ENCODE data around the gene PRSS57. TPM values are rescaled to one million over a fixed set of nuclear protein-coding genes. Genes with fewer than 3 reads are reported as not detected.

The PRSS57 gene
- total and polyA plus RNA-seq, 2 of the 4 experiments (the other 2 are of a cell fraction), result not detected

DNA sequence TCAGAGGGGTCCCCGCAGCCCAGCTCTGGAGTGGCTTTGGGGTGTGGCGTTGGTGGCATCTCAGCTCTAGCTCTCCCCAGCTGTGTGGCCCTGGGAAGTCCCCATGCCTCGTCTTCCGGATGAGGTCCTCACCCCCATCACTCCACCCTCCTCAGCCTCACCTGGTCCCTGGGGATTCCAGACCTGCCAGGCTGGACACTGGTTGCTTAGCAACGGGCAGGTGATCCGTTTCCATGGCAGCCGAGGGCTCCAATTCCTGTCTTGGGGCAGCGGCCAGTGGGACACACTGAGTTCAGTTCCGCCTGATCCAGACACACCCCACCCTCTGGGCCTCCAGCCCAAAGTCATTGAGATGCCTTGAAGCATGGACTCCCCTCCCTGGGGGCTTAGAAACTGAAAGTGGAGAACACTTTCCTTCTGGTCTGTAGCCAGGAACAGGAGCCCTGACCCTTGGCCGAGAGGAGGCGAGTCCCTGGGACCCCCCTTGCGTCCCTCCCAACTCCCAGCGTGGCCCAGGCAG lies 48.0 kb upstream of the PRSS57 start:
- peaks cover 6% of the 10 kb centered on the region; the same call in 1 of the 2 replicates for H3K36me3 ChIP-seq (ENCODE audit: control insufficient read depth, insufficient read depth, low read length)
- POLR2A ChIA-PET (ENCODE audit: unreplicated experiment), result no interaction called here
- no peaks in the 10 kb centered on the region for H3K79me1 ChIP-seq (ENCODE audit: low read depth in 1 of 2, low read length in 2 of 2)
- no CpG with 5 or more reads among the region's 13 CpGs for WGBS, 2 experiments (ENCODE audit: extremely low coverage in 2 of 2, insufficient read length in 1 of 2)
- H4K91ac ChIP-seq (ENCODE audit: insufficient read depth, low read depth, low read length), result no peak overlapping the region
- H3K56ac ChIP-seq (ENCODE audit: extremely low read depth, insufficient read depth, low read length), result no peak overlapping the region
- H4K20me1 ChIP-seq (ENCODE audit: insufficient read depth, low read length), result no peaks in the 10 kb centered on the region
- H3K9ac ChIP-seq (ENCODE audit: low read depth, low read length), result no peak overlapping the region
- in situ Hi-C loops (cut with MboI; ENCODE audit: low sequenced_read_pairs), result no loop called here
- H3K4me2 ChIP-seq (ENCODE audit: low read depth, low read length), result no peak overlapping the region
- H2BK15ac ChIP-seq (ENCODE audit: low read depth, low read length), result no peak overlapping the region
- intact Hi-C loops (cut with micrococcal nuclease), result no loop called here
- no peaks in the 10 kb centered on the region for H3K27me3 ChIP-seq (ENCODE audit: control insufficient read depth, insufficient read depth, low read length)
- no peak for DNase-seq
- TF ChIP-seq CHD1 (IDR thresholded peaks at IDR 0.05; ENCODE audit: low read depth, low read length) (no peak), CEBPB (IDR thresholded peaks at IDR 0.05; ENCODE audit: low read depth, low read length) (no peak), RCOR1 (IDR thresholded peaks at IDR 0.05; ENCODE audit: insufficient replicate concordance, low read length) (no peak), POLR2A (IDR thresholded peaks at IDR 0.05; ENCODE audit: low read depth, low read length) (no peak), NFE2L2 (IDR thresholded peaks at IDR 0.05; ENCODE audit: low read depth, low read length) (no peak), SMC3 (IDR thresholded peaks at IDR 0.05; ENCODE audit: low read depth, low read length) (no peak)
- H3K9me3 ChIP-seq (ENCODE audit: control insufficient read depth, insufficient read depth, low read length), result peaks cover 30% of the 10 kb centered on the region
- no peak overlapping the region for H3K18ac ChIP-seq (ENCODE audit: low read depth, low read length)
- no peak overlapping the region for H3K23ac ChIP-seq (ENCODE audit: low read depth, low read length)
- no peak overlapping the region for H4K8ac ChIP-seq (ENCODE audit: low read depth in 2 of 2, low read length in 2 of 2)
- H3K4me3 ChIP-seq (ENCODE audit: insufficient read depth, low read depth, low read length), result no peak overlapping the region
- no TSS peak for BruUV-seq (replicated peaks)
- CTCF ChIA-PET, result no interaction called here
- no peak overlapping the region for H3K27ac ChIP-seq (ENCODE audit: insufficient read depth, low read length)
- H2AK9ac ChIP-seq (replicated peaks; ENCODE audit: low read depth, low read length, poor library complexity), result no peak overlapping the region
- H3K4ac ChIP-seq (ENCODE audit: low read depth, low read length), result no peak overlapping the region
- H2BK20ac ChIP-seq (ENCODE audit: low read depth, low read length), result no peak overlapping the region
- no peak overlapping the region for H4K5ac ChIP-seq (ENCODE audit: low read depth, low read length)
- H3K4me1 ChIP-seq (ENCODE audit: control insufficient read depth, insufficient read depth, low read length), result no peaks in the 10 kb centered on the region
- H2AFZ ChIP-seq (replicated peaks; ENCODE audit: low read length, poor library complexity), result no peak overlapping the region
- no peak overlapping the region for H2AK5ac ChIP-seq (ENCODE audit: low read depth, low read length)
- H3K14ac ChIP-seq (replicated peaks; ENCODE audit: low read depth, low read length), result no peak overlapping the region
- dilution Hi-C loops (cut with HindIII; ENCODE audit: low sequenced_read_pairs, unreplicated experiment), result no loop called here
- H2BK120ac ChIP-seq (ENCODE audit: low read depth, low read length), result no peak overlapping the region
- H3K9me1 ChIP-seq (ENCODE audit: insufficient read depth, low read length), result no peaks in the 10 kb centered on the region
- no peak for ATAC-seq (ENCODE audit: low read depth)
- H2BK5ac ChIP-seq (ENCODE audit: low read depth, low read length, poor library complexity, severe bottlenecking), result no peak overlapping the region

All from IMR-90 (cell line).